Measurements from ENCODE around the gene GNG7.
"Not testable (repeated sequence)": the region's sequence is repeated elsewhere in the genome, so short reads cannot be mapped to it uniquely, and the experiment has no call there.

The GNG7 gene

DNA sequence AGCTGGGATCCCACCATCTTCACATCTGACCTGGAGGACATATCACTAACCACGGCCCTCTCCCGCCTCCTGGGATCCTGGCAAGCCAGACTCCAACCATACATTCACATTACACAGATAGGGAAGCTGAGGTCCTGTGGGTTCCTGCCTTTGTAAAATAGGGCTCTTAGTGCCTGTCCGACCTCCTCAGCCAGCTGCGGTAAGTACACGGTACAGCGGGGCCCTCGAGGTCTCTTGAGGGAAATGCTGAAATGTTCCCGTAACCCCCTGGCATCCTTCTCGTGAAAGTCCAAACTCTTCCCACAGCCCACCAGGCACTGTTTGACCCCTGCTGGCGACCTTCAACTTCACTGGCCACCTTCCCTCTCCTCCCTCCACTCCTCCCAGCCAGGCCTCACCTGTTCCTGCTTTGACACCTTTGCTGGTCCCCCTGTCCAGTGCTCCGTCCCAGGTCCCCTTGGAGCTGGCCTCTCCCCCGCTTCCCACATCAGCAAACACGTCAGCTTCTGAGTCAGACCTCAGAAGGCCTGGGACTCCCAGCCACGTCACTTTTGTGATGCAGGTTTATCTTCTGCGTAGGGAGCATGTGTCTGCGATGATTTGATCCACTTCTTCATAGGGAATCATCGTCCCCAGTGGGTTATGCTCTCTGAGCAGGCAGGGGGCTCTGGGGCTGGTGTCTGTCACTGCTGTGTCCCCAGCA, 8.8 kb upstream of the GNG7 start:
- no peak for DNase-seq

DNA sequence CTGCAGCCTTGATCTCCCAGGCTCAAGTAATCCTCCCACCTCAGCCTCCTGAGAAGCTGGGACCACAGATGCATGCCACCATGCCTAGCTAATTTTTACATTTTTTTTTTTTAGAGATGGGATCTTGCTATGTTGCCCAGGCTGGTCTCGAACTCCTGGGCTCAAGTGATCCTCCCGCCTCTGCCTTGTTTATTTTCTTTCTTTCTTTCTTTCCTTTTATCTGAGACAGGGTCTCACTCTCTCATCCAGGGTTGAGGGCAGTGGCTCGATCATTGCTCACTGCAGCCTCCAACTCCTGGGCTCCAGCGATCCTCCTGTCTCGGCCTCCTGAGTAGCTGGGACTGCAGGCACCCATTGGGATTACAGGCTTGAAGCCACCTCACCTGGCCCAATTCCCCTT, 3.8 kb upstream of the GNG7 start:
- DNase-seq, result no peak

DNA sequence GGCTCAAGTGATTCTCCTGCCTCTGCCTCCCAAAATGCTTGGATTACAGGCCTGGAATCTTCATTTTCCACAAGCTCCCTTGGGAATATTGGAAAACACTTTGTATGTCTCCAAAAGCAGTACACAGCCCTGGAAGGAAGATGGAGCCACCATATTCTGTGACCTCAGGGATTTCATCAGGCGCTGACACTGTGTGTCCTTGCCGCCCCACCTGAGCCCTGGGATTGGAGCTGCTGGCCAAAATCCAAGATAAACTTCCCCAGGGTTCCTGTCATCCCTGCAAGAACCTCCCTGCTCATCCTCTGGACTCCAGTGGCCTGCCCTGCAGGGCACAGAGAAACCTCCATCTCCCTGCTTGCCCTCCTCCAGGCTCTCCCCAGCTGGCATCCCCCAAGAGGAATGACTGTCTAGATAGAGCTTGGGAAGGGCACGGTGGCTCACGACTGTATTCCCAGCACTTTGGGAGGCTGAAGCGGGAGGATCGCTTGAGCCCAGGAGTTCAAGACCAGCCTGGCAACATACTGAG, 1.3 kb upstream of the GNG7 start:
- DNase-seq, result no peak

DNA sequence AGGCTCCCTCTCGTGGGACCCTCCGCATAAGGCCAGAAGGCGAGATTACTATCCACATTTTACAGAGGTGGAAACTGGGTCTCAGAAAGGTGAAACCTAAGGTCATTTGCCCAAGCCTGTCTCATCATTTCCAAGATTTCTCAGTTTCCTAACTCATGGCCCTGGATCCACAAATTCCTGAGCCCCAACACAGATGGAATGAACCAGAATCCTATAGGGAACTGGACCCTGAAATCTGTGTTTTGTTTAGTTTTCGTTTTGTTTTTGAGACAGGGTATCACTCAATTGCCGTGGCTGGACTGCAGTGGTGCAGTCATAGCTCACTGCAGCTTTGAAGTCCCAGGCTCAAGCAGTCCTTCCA, 563 bp upstream of the GNG7 start:
- no peak for DNase-seq

GRCh38 chr19:2701361-2702169, 929 bp downstream of the GNG7 start:
- DNase-seq, result no peak

GRCh38 chr19:2700660-2701360, 1.7 kb downstream of the GNG7 start:
- no peak for DNase-seq

DNA sequence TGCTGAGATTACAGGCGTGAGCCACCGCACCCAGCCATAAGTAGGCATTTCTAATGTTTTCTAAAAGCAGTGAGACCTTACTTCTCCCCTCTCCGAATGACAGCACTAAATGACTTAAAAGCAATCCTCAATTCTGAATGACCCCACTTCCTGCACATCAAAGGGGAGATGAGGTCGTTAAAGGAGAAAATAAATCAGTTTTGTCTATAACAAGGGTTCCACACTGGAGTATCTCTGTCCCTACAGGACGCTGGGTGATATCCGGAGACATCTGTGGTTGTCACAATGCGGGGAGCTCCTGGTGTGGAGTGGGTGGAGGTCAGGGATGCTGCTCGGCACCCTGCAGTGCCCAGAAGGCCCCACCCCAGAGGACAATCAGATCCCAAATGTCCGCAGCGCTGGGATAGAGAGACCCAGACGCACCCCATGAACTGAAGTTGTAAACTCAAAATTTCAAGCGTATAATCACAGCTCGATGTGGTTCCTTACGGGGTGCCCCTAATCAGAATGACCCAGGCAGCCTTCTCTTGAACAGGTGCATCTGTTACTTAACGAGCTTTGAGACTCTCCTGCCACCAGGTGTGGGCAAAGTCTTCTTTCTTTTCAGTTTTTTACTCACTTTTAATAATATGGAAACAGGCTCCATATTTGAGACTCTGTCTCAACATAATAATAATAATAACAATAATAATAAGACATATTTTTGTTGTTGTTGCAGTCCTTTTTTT, 2.9 kb downstream of the GNG7 start:
- no peak for DNase-seq

DNA sequence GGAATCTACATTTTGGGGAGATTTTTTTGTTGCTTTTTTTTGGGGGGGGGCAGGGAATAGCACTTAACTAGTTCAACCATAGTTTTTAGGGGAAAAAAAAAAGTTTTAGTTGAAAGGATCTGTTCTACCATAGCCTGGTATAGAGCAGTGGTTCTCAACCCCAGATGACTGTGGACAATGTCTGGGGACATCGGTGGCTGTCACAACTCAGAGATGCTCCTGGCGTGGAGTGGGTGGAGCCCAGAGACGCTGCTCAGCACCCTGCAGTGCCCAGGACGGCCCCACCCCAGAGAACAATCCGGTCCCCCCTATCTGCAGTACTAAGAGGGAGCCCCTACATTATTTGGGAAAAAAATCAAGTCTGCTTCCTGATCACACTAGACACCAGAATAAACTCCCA, 8.3 kb downstream of the GNG7 start:
- DNase-seq, result no peak

GRCh38 chr19:2693492-2694160, 8.9 kb downstream of the GNG7 start:
- no peak for DNase-seq

DNA sequence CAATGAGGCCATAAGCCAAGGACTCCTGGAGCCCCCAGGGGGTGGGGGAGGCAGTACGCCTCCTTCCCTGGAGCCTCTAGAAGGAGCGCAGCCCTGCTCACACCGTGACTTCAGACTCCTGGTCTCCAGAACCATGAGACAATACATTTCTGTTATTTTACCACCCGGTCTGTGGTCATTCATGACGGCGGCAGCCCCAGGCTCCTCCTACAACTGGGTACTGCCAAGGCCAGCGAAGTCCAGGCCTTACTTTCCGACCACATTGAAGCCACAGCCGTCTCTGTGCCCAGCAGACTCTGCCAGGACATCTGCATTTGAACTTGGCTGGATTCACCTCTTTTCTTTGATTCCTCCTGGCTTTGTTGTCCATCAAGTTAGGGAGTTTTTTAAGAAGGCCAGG, 10.5 kb downstream of the GNG7 start:
- DNase-seq, result no peak

DNA sequence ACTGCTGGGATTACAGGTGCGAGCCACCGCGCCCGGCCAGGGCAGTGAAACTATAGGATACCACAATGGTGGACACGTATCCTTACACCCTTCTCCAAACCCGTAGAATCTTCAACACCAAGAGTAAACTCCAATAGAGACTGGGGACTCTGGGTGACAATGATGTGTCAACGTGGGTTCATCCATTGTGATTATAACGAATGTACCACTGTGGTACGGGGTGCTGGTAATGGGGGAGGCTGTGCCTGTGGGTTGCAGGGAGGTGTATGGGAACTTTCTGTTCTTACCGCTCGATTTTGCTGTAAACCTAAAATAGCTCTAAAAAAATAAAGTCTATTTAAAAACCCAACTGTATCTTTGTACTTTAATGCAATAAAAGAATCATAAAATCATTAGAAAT, 11.6 kb downstream of the GNG7 start:
- DNase-seq, result no peak

GRCh38 chr19:2686360-2686759, 16.1 kb downstream of the GNG7 start:
- no peak for DNase-seq

DNA sequence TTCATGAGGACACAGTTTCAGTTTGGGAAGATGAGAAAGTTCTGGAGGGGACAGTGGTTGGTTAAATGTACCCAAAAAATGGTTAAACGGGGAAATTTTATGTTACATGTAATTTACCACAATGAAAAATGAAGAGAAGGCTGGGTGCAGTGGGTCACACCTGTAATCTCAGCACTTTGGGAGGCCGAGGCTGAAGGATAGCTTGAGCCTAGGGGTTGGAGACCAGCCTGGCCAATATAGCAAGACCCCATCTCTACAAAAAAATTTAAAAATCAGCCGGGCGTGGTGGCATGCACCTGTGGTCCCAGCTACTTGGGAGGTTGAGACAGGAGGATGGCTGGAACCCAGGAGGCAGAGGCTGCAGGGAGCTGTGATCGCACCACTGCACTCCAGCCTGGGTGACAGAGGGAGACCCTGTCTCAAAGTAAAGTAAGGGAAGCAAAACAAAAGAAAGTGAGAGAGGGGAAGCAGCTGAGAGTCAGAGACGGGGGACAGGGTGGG, 17.2 kb downstream of the GNG7 start:
- DNase-seq, result no peak

GRCh38 chr19:2683430-2684003, 19.0 kb downstream of the GNG7 start:
- no peak for DNase-seq

DNA sequence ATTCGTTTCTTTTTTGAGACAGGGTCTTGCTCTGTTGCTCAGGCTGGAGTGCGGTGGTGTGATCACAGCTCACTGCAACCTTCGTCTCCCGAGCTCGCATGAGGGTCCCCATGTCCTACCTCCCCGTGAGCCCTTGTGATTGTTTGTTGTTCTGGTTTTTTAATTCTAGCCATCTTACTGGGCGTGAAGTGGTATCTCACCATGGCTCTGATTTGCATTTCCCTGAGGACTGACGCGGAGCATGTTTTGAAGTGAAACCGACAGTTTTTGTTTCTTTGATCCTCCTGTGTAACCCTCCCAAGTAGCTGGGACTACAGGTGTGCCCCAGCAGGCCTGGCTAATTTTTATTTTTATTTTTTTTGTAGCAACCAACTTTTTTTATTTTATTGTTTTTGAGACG, 21.7 kb downstream of the GNG7 start:
- no peak for DNase-seq

- DNase-seq, result no peak
These were observed 23.1 kb downstream of the GNG7 start for GRCh38 chr19:2679439-2679838.

DNA sequence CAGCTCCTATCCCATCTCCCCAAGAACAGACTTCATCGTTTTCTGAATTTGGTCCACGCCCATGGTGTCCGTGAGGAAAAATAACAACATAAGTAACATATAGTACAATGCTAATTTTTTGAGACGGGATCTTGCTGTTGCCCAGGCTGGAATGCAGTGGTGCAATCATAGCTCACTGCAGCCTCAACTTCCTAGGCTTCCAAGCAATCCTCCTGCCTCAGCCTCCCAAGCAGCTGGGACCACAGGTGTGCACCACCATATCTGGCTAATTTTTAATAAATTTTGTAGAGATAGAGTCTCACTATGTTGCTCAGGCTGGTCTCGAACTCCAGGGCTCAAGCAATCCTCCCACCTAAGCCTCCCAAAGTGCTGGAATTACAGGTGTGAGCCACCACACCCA, 23.5 kb downstream of the GNG7 start:
- not testable (repeated sequence) for DNase-seq

GRCh38 chr19:2678044-2678671, 24.3 kb downstream of the GNG7 start:
- peak; percentile 6 for DNase-seq

DNA sequence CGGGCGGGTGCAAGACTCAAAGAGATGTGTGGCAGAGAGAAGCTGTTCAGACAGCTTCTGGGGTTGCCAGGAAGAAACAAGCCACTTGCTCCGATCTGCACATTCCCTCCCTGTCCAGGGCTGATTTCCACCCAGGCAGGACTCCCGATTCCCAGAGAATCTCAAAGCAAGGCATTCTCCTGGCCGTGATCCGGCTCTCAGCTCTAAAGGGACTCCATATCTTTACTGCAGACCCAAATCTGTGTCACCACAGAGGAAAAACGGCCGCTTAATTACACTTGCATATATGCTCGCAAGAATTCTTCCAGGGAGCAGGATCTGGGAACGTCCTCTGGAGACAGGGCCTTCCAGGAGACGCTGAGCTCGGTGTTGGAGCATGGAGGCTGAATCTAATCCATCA, 25.7 kb downstream of the GNG7 start:
- DNase-seq, result no peak

- DNase-seq, result no peak
These were observed 26.6 kb downstream of the GNG7 start for GRCh38 chr19:2675892-2676291.

GRCh38 chr19:2670217-2670616, 32.3 kb downstream of the GNG7 start:
- no peak for DNase-seq
